HG03108 (cell line): ENCODE results near the gene KRT78.

ENCODE experiments used
- ATAC-seq: cut with Tn5 transposase; IDR thresholded peaks from one replicate; pipeline ENCODE4 v1.9.1; 2021; ENCODE audit warnings: moderate library complexity; ENCODE audit not compliant: unreplicated experiment

Gene KRT78

DNA sequence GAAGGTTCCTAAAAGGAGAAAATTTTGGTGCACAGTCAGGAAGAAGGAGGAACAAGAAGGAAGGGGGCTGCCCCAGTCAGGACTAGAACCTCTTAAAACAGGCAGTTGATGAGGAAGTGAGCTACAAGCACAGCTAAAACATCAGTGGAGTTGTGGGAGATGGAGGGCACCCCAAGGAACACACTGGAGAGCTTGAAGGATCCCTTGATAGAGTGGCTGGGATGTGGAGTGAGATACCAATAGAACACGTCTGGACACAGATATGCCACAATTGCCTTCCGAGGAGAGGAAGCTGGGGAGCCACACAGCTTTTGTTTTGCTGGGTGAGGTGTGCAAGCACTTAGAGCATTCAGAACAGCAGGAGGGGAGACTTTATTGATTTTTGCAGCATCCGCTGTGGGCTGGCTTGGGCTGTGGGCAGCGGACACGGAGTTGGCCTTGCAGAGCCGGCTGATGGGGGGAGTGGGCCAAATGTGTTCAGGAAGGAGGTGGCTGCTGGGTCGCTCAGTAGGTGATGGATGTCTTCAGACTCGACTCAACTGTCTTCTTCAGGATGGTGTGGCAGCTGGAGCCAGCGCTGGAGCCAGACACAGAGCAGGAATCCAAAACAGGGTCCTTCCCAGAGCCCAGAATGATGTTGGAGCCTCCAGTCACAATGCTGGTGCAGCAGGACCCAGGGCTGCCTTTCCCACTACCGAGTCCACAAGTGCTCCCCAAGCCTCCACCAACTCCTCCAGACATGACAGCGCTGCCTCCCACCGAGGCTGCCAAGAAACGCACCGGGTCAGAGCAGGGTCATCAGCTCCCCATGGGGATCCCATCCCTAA lies 10.0 kb downstream of the KRT78 start:
- ATAC-seq: no peak

DNA sequence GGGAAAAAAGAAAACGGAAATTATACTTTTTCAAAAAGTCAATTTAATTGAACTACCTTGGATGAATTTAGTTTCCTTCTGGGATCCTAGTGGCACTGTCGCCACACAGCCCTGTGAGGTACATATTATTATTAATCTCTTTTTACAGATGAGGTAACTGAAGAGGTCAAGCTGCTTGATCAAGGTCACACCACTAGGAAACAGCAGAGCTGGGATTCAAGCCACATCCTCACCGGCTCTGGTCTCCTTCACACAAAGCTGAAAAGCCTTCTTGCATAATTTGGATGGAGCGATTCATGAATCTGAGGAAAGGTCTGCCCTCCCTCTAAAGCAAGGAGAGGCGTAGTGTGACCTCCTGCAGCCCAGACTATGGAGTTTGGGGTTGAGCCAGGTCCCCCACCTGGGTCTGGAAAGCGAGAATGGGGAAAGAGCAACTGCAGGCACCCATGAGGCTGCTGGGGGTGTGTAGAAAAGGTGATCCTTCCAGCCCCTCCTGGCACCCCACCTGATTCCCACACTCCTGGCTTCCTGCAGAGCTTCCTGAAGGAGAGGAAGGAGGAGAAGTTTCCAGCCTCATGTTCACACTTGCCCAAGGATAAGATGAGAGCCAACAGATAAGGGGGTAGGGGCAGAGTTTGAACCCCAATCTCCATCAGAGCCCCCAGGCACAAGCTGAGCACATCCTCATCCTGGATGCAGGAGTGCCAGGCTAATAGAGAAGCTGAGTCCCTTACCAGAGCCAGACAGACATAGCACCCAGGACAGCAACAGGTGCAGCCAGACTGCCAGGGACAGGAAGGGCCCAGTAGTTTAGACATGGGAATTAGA lies 10.8 kb downstream of the KRT78 start:
- no peak for ATAC-seq

DNA sequence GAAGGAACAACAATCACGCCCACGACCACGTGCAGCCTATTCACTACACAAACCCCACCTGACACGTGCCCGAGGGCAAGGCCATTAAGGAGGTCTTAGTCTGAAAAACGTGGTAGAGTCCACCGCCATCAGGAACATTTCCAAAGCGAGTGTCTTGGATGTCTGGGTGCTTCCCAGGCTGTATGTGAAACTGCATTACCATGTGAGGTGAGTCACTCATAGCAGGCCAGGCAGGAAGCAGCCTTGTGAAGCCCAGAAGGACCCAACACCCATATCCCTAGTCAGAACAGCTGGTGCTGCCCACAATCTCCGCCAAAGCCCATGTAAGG lies 11.4 kb downstream of the KRT78 start:
- no peak for ATAC-seq

DNA sequence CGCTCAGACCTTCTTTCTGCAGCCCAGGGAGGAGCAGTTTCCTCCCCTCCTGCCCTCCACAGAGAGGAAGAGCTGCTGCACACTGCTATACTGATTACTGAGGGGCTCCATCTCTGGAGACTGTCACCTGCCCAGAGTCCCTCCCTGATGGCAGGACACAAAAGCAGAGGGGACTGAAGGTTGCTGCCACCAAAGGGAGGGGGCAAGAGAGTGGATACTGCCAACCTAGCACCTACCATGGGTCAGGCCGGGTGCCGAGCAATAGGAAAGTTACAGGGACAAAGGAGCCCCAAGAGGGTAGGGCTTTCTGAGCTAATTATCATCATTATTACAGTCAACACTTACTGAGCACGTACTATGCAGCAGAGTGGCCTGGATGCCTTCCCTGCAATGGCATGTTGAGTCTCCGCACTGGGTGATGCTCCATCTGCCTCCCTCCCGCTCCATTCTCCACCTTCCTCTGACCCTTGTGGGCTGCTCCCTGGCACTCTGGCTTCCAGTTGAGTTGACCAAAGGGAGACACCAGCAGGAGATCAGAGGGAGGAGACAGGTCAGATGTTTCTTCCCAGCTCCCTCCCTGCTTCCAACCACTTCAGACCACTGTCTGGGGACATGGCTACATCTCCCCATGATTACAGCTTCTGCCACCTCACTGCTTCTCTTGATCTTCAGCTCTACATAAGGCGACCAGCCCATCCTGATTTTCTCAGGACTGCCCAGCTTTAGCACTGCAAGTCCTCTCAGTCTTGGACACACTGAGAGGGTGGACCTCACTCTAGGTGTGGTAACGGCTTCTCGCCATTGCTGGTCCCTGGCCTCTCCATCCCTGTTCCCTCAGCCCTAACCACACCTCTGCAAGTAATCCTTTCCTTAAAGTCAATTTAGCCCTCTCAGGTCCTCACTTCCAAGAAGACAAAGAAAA lies 12.0 kb downstream of the KRT78 start:
- ATAC-seq: no peak

DNA sequence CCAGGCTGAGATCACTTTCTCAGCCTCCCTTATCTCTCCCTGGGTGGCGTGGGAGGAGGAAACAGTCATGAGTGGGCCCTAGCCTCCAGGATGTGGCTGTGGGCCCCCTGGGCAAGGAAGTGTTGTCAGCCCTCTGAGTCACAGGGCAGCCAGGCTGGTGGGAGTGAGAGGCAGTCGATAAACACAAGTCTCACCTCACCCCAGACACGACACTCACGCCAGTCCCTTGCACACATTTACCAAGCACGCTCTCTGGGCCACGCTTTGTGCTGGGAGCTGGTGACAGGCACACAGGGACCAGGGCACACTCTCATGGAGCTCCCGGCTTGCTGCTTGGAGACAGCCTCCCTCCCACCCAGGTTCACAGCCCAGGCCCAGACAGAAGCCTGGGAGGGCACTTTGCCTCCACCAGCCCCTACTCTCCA lies 12.7 kb downstream of the KRT78 start:
- ATAC-seq: no peak

DNA sequence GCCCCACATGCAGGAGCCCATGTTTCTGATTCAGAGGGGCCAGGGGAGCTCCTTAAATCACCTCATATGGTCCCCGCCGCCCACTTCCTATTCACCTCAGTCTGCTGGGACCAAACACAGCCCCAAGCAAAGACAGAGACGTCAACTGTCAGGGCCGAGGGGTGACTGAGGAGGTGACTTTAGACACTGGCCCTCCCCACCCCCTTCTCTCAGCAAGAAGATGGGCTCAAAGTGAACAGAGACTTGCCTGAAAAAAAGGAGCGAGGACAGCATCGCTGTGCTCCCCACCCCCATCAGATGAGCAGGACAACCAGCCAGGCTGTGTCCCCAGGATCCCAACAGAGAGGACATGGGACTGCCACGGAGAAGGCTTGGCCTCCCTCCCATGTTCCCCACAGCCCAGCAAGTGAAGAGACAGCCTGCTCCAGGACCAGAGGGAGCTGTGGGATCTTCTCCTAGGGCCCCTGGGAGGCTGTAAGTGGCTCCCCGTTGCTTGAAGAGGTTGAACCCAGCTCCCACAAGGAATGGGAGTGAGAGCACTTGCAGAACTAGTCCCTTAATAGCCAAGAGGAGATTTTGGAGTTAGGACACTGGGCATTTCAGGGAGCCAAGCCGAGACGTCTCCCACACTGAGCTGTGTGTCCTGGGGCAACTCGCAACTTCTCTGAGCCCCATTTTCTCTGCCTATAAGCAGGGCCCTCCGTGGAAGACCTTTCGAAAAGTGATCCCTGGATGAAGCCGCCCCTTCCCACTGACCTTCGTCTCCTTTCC lies 13.3 kb downstream of the KRT78 start:
- no peak for ATAC-seq

DNA sequence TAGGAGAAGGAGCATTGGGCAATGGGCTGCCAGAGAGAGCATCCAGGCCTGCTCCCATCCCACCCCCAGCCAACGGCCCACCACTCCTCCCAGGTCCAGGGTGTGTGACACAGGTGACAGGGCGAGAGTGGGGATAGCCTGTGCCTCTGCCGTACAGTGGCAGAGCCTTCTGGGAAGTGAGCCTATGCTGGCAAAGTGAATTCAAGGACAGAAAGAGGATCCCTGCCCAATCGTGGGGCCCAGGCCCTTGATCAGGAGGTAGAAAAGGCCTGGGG lies 14.1 kb downstream of the KRT78 start:
- ATAC-seq: no peak

DNA sequence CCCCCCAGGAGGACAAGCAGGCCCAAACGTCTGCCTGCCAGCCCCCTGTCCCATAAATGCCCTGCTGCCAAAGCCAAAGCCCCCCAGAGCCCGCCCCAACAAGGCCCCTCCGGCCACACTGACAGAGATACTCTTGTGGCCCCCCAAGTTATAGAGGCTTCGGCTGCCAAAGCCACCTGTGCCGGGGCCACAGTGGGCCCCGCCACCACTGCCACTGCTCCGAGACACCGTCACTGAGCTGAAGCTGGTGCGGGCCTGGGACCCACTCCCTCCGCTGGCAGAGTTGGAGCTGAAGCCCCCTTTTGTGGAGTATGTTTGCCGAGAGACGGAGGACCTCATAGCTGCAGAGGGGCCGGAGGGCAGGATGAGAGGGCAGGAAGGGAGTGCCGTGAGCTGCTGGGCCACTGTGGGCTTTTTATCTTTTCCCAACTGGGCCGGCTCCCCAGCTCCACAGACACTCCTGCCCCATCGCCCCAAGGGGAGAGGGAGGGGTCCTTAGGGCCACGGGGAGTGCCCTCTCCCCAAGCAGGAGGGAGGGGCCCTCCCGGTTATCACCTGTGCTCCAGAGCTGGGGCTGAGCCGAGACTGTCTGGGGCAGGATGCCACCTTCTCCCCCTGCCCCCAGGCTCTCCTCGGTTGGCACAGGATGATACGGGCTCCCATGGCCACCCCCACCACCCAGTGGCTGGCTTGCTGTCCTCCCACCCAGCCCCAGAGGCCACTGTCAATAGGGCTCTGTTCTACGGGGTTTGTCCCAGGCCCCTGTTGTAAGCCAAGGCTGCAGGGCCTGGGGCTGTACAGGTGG lies 14.7 kb downstream of the KRT78 start, which contains the start of gene KRT79:
Gene KRT79, minus strand, starts transcription at position 390 of the 805 bp plus-strand sequence. Its CDS starts 51 bp downstream, at position 339.
- ATAC-seq: no peak

DNA sequence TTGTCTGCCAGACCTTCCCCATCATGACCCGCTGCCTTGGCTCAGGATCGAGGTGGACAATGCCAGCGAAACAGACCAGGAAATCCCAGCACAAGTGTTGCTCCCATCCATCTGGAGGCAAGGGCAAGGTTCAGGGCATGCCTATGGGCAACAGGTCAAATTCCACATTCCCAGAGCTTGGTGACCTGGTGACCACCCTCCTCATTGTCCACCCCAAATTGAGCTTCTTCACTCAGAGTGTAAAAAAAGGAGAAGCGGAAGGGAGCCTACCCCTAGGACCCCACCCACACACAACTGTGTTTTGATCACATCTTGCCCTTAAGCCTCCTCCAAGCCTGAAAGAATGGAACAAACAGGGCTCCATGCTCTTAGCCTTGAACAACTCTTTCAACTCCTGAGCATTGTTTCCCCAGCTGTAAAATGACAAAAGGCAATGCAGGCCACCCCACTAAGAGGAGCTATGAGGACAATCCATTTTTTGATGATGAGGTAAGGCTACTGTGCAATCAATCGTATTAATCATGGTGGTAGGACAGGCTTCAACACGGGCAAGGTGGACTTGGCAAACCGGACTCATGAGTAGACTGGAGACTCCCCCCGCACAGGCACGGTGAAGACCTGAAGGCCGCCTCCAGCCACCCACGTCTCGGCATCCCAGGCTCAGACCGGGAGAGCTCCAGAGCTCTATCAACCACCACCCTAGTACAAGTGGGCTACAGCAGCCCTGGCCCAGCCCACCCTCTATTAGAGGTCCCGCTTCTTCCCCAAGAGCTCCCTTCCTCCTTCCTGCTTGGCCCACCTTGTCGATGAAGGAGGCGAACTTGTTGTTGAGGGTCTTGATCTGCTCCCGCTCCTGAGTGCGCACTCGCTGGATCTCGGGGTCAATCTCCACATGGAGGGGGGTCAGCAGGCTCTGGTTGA lies 15.5 kb downstream of the KRT78 start:
- ATAC-seq: no peak

DNA sequence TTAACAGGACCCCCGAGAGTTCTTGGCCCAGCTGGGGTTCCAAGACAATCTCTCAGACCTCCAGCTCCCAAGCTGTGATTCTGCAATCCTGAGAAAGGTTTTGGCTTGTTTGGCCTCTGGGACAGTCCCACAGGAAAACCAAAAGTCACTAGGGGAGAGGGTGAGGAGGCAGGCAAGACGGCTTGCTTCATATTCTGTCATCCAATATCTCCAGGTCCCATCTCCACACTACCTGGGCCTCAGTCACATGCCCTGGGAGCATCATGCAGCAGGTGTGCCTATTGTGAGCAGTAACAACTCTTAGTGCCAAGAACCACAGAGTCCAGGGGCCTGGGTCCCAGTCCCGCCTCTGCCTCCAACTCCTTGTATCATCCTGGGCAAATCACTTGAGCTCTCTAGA lies 16.3 kb downstream of the KRT78 start:
- ATAC-seq: no peak

DNA sequence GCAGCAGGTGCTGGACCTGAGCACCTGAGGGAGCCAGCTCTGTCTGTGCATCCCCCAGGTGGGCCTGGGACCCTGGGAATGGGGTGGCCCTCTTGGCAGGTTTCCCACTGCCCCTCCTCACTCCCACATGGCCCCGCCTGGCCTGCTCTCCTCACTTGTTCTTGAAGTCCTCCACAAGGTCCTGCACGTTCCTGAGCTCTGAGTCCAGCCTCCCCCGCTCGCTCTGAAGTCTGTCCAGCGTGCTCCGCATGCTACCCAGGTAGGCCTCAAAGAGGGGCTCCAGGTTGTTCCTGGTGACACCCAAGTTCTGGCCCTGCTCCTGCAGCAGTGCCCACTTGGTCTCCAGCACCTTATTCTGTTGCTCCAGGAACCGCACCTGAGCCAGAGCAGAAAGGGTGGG lies 17.5 kb downstream of the KRT78 start:
- ATAC-seq: no peak

DNA sequence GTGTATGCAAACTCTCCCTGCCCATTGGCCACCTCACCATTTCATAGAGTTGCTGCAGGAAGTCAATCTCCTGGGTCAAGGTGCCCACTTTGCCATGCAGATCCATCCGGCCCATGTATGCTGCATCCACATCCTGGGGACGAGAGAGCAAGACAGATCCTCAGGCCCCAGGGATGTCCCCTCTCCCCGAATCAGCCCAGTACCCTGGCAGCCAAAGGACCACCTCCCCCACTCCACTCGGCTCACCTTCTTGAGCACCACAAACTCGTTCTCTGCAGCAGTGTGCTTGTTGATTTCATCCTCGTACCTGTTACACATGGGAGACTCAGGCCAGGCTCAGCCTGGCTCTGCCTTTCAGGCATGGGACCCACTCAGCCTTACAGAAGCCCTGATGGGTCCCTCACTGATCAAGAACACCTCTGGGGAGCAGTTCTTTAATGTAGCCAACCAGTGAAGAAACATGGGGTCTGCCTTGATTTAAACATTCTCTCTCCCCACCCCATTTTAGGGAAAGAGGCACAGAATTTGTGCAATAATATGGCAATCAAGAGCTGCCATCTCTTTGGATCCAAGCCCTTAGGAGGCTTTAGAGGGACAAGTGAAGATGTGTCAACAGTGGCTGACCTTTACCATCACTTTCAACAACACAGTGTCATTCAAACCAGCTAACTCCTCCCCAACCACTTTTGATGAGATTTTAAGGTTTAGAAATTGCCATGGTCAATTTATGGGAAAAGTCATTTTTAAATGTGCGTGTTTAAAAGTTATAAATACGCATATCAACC lies 18.6 kb downstream of the KRT78 start:
- ATAC-seq: no peak

DNA sequence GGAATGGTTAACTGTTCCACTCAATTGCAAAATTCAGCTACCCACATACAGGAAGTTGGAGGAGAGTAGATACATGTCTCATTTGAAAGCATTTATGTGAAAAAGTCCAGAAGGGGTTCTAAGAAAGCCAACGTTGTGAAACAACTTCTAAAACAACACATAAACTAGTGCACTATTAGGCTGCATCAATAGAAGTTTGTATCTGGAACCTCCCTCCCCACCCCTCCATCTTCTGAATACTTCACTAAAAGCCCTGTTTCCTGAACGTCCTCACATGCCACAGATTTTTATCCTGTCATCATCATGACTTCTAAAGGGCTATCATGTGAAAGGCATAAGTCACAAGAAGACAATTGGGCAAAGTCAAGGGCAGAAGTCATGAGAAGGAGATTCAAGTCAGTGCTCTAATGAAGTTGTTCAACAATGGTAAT lies 20.2 kb downstream of the KRT78 start:
- ATAC-seq: no peak

DNA sequence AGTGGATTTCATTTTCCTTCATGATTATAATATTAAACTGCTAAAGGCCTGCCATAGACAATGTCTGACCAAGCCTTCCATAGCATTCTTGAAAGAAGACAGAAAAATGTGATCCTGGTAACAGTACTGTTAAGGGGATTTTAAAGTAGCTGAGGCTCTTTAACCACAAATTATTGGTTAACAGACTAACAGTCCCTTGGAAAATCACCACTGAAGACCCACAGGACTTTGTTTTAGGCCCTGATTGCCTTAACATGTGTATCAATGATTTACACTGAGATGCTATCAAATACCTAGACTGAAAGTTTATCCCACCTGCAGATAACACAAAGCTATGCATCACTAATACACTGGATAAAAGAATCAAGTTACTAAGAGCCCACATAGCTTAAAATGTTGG lies 20.6 kb downstream of the KRT78 start:
- no peak for ATAC-seq

DNA sequence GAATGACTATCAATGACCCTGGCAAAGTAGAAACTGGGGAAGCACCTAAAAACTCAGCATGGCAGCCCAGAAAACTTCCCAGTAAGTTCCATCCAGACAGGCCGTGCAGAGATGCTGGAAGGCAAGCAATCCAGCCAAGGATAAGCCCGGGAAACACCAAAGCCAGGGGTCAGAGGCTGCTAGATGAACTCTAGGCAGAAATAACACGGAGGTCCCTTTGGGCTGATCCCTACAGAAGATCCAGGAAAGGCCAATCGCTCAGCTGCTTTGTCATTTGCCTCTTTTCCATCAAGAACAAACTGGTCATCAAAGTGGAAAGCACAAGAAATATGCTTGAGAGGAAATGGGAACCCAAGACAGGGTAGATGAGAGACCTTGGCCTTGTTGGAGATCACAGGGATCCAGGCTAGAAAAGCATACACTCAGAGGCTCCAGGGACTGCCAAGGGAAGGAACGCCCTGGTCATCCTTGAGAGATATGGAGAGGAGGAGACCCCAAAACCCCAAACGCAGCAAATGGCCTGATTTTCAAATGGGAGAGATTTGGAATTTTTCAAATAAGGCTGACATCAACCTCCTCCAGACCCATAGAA lies 21.2 kb downstream of the KRT78 start:
- ATAC-seq: no peak

DNA sequence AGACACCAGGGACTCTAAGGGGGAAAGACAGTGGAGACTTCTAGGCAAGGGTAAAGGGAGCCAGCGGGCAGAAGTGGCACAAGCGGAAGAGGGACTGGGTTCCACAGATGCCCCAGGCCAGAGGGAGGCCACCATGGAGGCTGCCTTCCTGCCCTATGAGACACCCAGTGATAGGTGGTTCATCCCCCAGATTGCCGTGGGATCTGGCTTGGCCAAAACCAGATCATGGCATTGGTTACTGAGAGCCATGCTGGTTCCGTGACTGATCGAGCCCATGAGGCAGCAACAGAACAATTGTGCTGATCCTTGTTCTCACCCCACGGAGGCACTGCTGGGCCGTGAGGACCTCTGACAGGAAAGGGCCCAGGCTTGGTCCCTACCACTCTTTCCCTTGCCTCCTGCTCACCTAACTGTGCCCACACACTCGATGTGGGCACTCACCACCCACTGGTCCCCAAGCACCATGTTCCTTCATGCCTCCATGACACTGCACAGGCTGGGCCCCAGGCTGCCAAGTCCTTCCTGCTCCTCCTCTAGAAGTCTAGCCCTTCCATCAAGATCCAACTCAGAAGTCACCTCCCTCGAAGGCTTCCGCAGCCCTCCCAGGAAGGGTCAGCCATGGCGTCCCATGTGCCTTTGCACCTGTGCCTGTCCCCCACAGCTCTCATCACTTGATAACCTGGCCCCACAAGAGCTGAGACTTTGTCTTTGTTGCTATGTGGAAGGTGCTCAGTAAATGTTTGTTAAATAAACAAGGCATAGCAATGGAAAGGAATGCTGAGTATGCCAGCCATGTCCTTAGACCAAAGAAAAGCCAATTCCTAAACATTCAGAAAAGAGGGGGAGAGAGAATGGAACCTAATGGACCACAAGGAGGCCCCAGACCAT lies 21.9 kb downstream of the KRT78 start:
- ATAC-seq: no peak

DNA sequence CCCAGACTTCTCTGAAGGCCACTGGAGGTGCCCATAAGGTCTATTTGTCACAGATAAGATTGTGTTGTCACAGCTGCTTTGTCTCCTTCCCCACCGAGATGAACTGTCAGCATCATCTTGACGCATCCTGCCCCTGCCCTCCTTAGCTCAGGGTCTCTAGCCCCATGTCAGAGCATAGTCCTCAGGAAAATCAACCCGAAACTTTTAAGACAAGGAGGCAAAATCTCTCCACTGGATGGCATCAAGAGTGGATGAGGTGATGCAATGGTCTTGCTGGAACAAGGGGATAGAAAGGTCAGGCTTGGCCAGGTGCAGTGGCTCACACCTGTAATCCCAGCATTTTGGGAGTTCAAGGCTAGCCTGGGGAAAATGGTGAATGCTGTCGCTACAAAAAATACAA lies 22.8 kb downstream of the KRT78 start:
- no peak for ATAC-seq
